ENCODE data around the gene CPEB4.

DNA sequence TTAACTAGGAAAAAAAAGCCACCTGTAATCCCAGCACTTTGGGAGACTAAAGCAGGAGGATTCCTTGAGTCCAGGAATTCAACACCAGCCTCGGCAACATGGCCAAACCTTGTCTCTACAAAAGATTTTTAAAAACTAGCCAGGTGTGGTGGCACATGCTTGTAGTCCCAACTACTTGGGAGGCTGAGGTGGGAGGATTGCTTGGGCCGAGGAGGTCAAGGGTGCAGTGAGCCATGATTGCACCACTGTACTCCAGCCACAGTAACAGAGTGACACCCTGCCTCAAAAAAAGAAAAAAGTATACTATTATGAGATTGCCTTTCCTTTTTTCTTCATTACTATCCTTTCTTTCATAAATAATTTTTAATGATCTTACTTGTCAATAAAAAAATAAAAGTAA is 45.8 kb downstream of the CPEB4 start:
- TF ChIP-seq, protein P1, sequence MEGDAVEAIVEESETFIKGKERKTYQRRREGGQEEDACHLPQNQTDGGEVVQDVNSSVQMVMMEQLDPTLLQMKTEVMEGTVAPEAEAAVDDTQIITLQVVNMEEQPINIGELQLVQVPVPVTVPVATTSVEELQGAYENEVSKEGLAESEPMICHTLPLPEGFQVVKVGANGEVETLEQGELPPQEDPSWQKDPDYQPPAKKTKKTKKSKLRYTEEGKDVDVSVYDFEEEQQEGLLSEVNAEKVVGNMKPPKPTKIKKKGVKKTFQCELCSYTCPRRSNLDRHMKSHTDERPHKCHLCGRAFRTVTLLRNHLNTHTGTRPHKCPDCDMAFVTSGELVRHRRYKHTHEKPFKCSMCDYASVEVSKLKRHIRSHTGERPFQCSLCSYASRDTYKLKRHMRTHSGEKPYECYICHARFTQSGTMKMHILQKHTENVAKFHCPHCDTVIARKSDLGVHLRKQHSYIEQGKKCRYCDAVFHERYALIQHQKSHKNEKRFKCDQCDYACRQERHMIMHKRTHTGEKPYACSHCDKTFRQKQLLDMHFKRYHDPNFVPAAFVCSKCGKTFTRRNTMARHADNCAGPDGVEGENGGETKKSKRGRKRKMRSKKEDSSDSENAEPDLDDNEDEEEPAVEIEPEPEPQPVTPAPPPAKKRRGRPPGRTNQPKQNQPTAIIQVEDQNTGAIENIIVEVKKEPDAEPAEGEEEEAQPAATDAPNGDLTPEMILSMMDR (IDR thresholded peaks at IDR 0.05; ENCODE audit: insufficient read depth, low read length, poor library complexity, severe bottlenecking) = no peak
- no peak for TF ChIP-seq EZH2phosphoT487 (conservative IDR thresholded peaks at IDR 0.05; ENCODE audit: low read length)

Measured in SU-DHL-6 (cell line).